HG03457 (cell line): ENCODE results near the gene ADAMTS6.

ENCODE experiments used
- ATAC-seq: cut with Tn5 transposase; IDR thresholded peaks from one replicate; pipeline ENCODE4 v1.9.1; 2021; ENCODE audit warnings: moderate number of reproducible peaks; ENCODE audit not compliant: unreplicated experiment

ADAMTS6 gene

DNA sequence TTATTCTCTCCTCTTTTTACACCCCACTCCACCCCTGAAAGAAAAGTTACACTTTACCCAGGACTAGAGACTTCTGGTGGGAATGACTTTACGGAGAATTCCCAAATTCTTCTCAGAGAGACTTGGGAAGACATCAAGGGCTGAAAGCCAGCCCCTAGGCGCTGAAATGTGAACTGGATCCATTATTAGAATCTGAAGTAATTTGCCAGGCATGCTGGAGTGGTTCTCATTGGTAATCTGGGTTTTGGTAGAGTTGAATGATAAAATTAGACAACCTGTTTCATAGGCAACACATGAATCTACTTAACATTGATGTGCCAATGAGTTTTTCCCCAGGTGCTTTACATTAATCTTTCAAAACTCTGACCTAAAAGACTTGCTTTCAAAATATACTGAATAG is 324.8 kb downstream of the ADAMTS6 start:
- no peak for ATAC-seq

DNA sequence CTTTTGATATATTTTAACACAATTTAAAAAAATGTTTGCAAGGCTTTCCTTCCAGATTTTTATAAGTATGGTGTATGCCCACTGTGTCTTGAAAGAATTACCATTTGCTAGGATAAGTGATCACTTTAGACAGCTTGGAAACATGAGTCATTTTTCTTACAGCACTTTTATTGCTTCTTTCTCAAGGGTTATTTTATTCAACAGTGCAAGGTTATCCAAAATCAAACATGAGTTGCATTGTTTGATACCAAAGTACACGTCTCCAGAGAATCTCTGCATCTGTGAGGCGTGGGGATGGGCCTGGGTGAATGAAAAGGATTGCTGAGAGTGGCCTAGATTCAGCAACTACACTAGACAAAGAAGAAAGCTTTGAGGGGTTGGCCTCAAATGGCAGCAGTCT is 329.6 kb downstream of the ADAMTS6 start:
- ATAC-seq: no peak

DNA sequence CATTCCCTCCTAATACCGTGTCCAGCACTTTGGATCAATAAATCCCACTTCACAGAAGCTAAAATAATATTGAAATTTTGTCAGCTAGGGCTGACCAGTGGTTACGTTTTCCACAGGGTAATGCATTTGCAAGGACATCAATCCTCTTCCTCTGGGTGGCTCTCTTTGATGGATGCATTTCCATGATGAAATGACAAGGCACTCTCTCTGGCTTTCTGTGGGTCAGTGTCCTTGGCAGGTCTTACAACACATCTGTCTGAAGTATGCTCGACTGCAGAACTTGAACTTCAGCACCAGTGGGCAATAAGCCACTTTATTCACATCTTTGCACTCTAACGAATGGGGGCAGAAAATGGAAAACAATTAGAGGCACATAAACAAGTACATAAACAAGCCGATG is 330.1 kb downstream of the ADAMTS6 start:
- ATAC-seq: no peak

DNA sequence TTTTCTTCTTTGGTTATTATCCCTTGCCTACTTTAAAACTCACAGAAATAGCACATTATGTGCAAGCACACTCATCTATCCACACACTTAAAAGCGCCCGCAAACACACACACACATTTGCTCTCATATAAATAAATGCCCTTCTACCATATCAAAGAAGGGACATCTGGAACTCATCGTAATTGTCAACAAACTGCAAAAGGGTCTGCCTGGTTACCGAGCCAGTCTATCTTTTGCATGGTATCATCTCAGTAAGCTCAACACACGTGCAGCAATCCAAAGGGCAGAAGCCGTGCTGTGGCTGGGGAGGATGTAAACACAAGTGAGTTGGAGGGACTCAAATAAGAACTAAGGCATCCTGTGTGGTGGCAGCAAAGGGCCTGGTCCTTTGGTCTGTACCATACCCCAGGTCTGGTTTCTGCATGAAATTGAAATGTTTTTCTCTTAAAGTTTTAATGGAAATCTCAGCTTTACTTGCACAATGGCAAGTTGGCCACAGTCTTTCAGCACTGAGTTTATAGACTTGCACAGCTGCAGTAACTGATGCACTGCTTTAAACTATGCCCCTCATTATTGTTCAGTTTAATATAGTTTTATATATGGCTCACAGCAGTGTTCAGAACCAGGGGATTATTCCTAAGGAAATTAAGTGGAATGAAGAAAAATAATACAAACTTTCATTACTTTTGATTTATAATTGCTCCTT is 331.0 kb downstream of the ADAMTS6 start:
- no peak for ATAC-seq

DNA sequence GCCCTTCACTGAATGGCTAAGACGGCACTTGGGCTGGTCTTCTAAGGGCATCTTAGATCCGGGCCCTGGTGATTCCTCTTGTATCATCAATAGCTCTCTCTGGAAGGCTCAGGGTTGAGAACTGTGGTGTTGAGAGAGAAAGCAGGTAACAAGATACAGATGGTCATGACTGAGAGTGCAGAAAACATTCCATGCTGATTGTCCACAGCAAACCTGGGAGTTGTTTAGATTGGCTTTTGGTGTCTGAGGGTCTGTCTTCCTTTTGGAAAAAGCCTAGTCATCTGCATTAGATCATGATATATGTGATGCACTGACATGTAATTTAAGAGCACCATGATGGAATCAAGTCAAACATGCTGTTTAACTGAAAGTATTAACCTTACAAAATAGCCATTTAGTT is 331.9 kb downstream of the ADAMTS6 start:
- ATAC-seq: no peak

DNA sequence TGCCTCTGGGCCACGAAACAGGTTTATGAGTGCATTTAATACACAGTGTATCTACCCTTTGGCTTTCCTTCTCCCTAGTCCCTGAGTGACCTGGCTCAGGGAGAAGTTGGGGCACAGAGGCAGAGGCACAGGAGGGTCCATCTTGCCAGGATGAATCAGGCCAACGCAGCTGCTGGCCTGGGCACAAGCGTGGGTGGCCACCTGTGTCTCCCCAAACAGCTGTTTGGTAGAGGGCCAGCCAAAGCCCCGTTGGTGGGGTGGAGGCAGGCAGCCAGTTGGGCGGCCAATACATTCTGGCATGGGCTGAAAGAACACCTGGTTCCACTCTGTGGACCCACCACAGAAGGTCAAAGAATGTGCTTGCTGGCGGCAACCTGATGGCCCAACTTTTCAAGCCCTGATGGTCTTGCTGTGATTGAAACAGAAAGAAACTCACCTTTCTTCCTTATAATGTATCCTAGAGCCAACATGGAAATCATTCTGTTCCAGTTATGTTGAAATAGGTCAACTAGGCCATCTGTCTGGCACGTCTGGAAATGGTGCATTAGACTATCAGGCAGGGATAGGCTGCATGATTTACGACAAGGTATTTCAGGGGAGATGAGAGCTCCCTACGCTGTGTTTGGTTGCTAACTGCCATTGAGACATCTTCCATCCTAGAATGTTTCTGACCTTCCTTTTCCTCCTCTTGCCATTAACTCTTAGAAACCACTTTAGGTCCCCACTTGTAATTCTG is 337.4 kb downstream of the ADAMTS6 start:
- no peak for ATAC-seq

DNA sequence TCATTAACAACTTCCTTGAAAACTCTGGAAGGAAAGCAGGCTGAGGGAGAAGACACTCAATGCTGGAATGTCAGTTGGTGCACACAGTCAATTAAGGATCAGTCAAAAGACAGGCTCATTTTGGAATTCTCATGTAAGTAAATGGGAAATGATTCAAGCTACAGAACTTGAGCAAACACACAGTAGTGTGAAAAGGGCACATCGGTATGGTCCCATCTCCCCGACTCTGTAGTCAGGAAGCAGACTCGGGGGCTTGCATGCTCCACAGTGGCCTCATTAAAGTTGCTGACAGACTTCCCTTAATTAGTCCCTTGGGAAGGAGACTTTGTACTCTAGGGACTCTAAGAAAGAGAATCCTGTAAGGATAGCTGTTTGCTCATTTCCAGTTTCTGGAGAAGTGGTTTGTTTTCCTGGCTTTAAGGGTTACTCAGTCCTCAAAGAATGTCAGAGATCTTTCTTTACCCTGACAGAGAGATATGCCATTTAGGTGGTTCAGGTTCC is 339.2 kb downstream of the ADAMTS6 start:
- ATAC-seq: no peak

DNA sequence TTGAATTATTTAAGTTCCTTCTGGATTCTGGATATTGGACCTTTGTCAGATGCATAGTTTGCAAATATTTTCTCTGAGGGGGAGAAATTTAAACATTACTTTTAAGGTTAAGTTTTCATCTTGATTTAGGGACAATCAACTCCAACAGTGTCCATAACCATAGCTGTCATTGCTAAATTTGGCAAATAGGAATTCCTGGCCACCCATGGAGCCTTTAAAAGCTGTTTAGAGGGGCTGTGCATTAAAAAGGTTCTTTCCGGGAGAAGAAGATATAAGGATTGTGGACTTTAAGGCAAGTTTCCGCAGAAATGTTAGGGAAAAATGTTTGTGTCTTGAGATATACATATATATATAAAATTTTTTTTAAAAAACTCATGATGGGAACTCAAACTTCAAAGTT is 339.7 kb downstream of the ADAMTS6 start:
- ATAC-seq: no peak

DNA sequence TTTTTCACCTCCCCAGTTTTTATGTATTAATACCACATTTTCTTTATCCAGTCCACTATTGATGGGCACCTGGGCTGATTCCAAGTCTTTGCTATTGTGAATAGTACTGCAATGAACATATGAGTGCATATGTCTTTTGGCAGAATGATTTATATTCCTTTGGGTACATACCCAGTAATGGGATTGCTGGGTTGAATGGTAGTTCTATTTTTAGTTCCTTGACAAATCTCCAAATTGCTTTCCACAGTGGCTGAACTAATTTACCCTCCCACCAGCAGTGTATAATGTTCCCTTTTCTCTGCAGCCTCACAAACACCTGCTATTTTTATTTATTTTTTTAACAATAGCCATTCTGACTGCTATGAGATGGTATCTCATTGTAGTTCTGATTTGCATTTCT is 340.2 kb downstream of the ADAMTS6 start:
- ATAC-seq: no peak

DNA sequence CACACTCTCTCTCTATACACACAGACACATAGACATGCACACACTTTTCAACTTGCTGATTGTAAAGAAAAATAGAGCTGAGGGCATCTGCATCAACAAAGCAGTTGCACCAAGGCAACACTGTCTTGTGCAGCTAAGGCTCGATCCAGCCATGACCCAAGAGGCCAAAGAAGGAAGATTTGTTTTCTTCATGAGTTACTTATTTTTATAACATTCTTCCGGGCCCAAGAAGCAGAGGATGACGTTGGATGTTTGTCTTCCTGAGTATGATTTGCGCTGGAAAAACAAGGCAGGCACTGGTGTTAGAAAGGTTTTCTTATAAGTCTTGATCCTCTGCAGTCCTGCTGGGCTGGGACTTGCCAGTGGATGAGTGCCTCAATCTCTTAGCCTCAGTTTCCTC is 344.1 kb downstream of the ADAMTS6 start:
- ATAC-seq: no peak

DNA sequence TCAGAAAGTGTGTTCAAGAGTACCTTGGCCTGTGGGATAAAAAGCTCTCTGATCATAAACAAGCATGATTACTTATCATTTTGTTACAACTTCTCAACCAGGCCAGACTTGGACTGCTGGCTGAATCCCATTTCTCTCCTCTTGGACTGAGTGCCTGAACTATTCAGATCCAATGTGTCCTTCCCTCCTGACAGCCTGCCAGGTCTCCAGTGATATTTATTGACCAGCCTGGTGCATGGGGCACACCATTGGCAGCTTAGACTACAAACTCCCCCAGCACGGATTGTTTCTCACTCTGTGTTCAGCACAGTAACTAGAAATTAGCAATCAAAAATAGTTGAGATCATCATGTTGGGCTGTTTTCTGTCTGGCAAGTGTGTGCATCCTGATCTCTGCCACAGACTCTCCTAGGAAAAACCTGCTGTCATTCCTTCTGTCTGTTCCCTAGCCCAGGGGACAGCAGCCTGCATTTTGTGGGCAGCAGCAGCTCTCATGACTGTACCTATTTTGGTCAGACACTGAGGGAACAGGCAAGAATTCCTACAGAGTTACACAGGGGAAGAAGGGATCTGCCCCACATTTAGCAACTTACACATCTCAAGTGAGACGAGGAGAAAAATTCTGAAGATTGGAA is 348.1 kb downstream of the ADAMTS6 start:
- ATAC-seq: no peak

DNA sequence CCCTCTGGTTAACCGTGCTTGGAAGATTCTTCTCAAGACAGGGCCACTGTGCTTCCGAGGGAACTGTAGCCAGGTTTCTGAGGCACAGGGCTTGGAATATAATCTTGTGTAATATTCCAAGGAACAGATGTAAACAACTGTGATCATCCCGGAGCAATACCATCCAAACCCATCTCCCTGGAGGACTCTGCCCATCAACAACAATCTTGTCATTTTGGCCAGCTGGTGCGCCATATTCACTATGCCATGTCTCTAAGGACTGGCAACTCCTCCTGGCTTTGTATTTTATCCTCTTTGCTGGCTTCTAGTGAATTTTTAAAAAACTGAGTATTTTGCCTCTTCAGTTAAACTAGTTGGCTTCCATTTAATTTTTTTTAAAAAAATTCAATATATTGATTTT is 349.3 kb downstream of the ADAMTS6 start:
- no peak for ATAC-seq

DNA sequence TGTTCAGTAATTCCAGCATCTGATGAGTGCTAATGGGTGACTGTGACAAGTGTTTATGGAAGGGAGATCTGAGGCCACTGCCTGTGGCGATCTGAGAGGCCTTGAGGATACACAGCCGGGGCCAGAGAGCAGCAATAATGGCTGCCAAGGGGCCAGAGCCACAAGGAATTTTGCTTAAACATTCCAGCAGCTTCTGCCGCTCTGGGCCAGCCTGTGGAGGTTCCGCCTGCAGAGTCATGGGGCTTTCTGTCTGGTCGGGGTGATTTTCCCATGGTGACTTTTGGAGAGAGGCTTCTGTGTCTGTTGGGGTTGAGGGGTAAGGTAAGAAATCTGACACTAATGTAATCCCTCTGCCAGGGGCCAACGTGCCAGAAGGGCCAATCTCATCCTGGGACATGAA is 353.5 kb downstream of the ADAMTS6 start:
- ATAC-seq: no peak

DNA sequence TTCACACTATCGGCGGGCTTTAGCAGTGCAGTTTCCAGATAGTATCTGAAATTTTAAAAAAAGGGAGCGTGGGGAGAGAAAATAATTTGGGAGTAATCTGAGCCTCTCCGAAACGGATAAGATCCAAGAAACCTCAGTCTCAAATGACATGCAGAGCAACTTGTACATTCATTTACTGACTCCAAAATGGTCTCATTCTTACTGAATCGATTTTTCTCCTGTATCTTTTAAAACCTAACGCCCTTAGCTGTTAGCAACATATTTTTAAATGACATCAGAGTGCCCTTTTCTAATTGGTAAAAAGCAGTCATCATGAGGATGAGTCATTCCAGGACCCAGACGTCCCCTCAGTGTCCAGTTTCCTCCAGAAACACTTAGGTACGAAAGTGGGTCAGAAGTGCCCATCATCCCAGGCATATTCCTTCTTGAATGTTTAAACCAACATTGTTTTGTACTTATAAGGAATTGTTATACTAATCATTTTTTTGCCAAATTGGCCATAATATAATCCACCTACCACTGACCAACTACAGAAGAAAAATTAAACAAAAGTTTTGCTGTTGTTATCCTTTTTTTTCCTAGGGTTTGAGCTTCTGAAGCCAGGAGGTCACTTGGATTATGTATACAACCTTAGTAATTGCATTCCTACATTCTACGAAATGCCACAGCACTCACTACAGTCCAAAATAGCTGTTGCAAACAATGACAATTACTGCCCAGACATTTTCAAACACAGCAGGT is 354.4 kb downstream of the ADAMTS6 start:
- no peak for ATAC-seq

DNA sequence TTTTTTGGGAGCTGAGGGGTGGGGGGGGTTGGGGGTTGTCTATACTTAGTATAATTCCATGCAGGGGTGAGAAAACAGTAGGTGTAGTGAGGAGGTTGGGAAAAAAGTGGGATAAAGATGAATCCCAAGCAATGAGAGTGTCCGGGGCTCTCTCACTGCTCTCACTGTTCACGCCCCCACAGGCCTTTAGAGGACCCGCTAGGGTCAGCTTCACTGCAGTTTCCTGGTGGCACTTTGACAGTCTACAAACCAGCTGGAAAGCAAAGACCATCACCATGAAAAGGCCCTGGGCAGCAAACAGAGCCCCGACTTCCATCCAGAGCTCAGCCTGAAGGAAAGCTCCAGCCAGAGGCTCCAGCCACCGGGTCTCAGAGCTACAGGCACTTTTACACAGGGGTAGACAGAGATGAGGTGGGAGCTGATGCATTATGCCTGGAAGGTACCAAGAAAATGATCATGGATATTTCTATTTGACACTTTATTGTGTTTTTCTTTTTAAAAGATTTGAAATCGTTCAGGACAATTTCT is 355.1 kb downstream of the ADAMTS6 start:
- ATAC-seq: no peak

DNA sequence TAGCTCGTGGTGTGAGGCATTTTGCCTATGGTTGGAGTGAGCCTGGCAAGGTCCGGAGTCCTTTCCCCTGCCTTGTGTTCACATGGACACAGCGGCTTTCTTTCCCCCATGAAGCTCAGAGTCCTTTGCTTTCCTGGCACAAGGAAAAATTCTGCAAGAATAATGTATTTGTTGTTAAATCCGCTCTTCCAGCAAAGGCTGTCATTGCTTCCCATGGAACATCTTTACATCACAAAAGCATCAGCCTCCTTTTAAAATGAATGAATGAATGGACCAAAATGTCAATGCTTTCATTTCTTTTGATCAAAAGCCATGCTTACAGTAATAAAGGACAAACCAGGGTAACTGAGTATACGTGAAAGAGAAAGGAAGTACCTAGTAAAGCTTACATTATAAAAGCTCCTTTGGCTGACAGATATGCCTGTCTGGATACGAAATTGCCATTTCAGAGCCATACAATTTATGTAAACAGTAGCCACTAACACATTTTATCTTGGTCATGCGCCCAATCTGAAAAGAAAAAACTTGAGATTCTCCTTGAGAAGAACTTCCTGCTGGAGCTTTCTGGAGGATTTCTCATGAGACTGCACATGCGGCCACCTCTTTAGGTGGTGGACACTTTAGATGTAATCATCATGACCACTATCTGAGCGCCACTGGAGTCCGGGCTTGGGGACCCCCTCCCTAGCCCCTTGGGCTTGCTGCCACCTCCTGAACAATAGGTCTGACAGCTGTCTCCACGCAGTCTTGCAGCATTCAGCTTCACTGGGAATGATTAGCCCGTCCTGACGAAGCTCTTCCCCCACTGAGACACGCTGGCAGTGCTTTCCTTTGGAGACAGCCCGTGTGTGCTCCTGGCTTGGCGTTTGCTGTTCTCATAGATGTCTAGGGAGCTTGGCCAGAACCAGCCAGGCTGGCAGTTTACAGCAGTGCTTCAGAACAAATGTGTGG is 355.9 kb downstream of the ADAMTS6 start:
- no peak for ATAC-seq

DNA sequence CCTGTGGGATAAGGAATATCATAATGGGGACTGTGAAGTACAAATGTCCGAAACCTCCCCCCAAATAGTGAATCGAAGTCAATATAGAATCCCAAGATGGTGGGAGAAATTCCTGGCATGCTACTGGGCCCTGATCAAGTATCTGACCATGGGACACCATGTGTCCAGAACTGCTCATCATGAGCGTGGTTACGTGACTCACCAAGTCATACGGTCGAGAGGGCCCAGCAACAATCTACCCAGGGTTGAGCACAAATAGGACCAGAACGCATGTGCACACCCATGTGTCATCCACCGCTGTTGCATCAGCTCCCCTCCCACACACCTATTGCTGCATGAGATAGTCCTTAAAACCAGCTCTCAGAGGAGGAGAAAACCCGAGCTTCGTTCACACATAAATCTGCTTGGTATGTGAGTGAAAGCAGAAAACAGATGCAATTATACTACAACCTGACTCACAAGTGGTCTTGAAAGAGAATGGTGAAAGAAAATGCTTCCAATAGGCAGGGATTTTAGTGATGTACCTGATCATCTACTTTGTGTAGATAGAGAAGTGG is 359.8 kb downstream of the ADAMTS6 start:
- no peak for ATAC-seq

DNA sequence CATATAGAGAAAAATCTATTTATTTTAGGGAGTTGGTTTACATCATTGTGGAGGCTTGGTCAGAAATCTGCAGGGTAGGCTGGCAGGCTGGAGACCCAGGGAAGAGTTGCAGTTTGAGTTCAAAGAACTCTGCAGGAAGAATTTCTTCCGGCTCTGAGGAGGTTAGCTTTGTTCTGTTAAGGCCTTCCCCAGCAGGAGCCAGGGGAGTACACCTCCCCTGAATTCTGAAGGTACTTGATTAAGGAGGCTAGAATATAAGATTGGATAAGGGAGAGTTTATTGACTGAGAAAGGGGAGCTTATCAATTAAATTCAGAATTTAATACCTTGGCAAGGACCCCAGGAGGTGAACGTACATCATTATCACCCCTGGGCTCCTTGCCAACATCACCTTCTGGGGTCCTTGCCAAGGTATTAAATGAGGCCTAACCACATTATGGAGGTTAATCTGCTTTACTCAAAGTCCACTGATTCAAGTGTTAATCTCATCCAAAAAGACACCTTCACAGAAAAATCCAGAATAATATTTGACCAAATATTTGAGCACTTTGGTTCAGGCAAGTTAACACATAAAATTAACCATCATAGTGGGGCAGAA is 361.3 kb downstream of the ADAMTS6 start:
- ATAC-seq: no peak

DNA sequence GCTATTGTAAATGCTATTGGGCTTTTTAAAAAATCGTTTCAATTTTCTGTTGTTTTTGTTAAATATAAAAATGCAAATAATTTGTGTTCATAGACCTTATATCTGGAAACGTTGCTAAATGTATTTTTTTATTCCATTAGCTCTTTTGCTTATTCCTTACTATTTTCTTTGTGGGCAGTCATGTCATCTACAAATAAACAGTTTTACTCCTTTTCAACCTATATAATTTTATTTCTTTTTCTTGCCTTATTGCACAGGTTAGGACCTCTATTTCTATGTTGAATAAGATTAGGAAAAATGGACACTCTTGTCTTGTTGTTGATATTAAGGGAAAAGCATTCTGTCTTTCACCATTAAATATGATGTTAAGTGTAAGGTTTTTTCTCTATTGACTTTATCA is 364.2 kb downstream of the ADAMTS6 start:
- ATAC-seq: no peak
